ENCODE measurements around the gene RNF11. TPM values are rescaled to one million over a fixed set of nuclear protein-coding genes. Genes with fewer than 3 reads are reported as not detected.
A peak's percentile ranks its signal among the peaks of the same experiment; 100 is the strongest.

The RNF11 gene
- total RNA-seq, 1 experiment from 2014 or later, result 55.8 TPM

DNA sequence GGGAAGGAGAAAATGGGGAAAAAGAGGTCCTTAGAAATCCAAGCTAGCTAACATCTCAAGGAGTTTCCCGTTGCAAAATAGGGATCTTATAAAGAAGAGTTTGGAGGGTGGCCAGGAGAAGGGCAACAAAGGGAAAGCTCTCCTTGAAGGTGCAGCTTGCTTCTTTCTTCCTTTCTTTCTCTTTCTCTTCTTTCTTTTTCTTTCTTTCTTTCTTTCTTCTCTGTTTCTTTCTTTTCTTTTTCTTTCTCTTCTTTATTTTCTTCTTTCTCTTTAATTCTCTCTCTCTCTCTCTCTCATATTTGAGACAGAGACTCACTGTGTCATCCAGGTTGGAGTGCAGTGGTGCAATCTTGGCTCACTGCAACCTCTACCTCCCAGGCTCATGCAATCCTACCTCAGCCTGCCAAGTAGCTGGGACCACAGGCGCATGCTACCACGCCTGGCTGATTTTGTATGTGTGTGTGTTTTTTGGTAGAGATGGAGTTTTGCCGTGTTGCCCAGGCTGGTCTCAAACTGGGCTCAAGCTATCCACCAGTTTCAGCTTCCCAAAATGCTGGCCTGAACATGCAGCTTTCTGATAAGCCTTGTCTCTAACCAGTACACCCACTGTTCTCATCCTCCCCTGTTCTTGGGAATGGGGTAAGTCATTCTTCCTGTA lies 44.4 kb downstream of the RNF11 start:
- no peak overlapping the region for H3K14ac ChIP-seq (ENCODE audit: insufficient read depth, low read length)
- no peak overlapping the region for H4K8ac ChIP-seq (replicated peaks; ENCODE audit: insufficient read length, low read depth, low read length)
- no peak overlapping the region for H3K56ac ChIP-seq (ENCODE audit: insufficient read length, low read depth, low read length)
- H3K23me2 ChIP-seq (ENCODE audit: insufficient read length, low read depth, low read length, poor library complexity, severe bottlenecking), result no peaks in the 10 kb centered on the region
- Mint-ChIP-seq H3K27ac (peak overlapping the region in 1 of 3 experiments; percentile 59; a peak in 2 of 7 replicates), H3K4me1 (peaks cover 4 to 6% of the 10 kb centered on the region in 2 experiments; a peak in 2 of 4 replicates), H3K9me3 (no peaks in the 10 kb centered on the region), H3K27me3 (ENCODE audit: low read depth) (no peaks in the 10 kb centered on the region), H3K36me3 (ENCODE audit: insufficient read depth in 1 of 3, low read depth in 3 of 3) (no peaks in the 10 kb centered on the region; a peak in 1 of 7 replicates), H3K4me3 (no peak overlapping the region)
- H3K18ac ChIP-seq (ENCODE audit: insufficient read length, low read depth, low read length), result no peak overlapping the region
- no peak for TF ChIP-seq CTCF (conservative IDR thresholded peaks at IDR 0.05)
- H4K5ac ChIP-seq (ENCODE audit: insufficient read length, low read depth, low read length), result no peak overlapping the region
- H2BK5ac ChIP-seq (ENCODE audit: insufficient read length, low read length), result no peak overlapping the region
- H3K4me2 ChIP-seq (ENCODE audit: insufficient read depth, insufficient read length, low read length), result no peak overlapping the region
- no peak overlapping the region for H3T11ph ChIP-seq (ENCODE audit: low read length)
- no peak overlapping the region for H3K9ac ChIP-seq (ENCODE audit: extremely low read depth, insufficient read length, low read length)
- no peaks in the 10 kb centered on the region for H3K9me3 ChIP-seq (ENCODE audit: control insufficient read depth, low read depth, low read length)
- no peaks in the 10 kb centered on the region for H3K4me1 ChIP-seq (ENCODE audit: insufficient read depth, low read length)
- no CpG with 5 or more reads among the region's 4 CpGs for WGBS (ENCODE audit: extremely low coverage, insufficient read length, low lambda C conversion rate)
- H2BK12ac ChIP-seq (ENCODE audit: insufficient read length, low read depth, low read length), result no peak overlapping the region
- H3K79me1 ChIP-seq (ENCODE audit: insufficient read depth, low read depth, low read length, poor library complexity, severe bottlenecking), result no peaks in the 10 kb centered on the region
- no peak overlapping the region for H2BK15ac ChIP-seq (ENCODE audit: low read depth, low read length)
- no peaks in the 10 kb centered on the region for H3K79me2 ChIP-seq (ENCODE audit: insufficient read depth, low read length)
- H4K20me1 ChIP-seq (ENCODE audit: control insufficient read depth, insufficient read depth, insufficient read length), result no peaks in the 10 kb centered on the region
- H3K27me3 ChIP-seq (ENCODE audit: insufficient read depth, low read length), result no peaks in the 10 kb centered on the region
- no peak overlapping the region for H4K91ac ChIP-seq (ENCODE audit: insufficient read length, low read depth, low read length)
- no peak overlapping the region for H3K27ac ChIP-seq (ENCODE audit: insufficient read length, low read depth, low read length)
- H2BK120ac ChIP-seq (ENCODE audit: low read depth, low read length, poor library complexity, severe bottlenecking), result no peak overlapping the region
- no peak overlapping the region for H3K23ac ChIP-seq (ENCODE audit: insufficient read length, low read depth, low read length)
- no peak overlapping the region for H2AFZ ChIP-seq (ENCODE audit: low read length)
- H3K4ac ChIP-seq (ENCODE audit: low read depth, low read length), result no peak overlapping the region
- no peak for DNase-seq
- no peak overlapping the region for H2BK20ac ChIP-seq (ENCODE audit: low read depth, low read length, poor library complexity, severe bottlenecking)
- H2AK5ac ChIP-seq (ENCODE audit: insufficient read length, low read length), result no peak overlapping the region

Data from H9 (cell line).